OCI-LY1 (cell line): Measurements from ENCODE around the gene C6orf163.

Experiments
- EZH2 ChIP-seq: fragments of 200-600 bp; sonication (generic), shearing (Covaris generic); IDR thresholded peaks from 2 replicates; pipeline ENCODE4 v1.8.0; 2017; ENCODE audit warnings: borderline replicate concordance, mixed run types, mild to moderate bottlenecking, antibody characterized with exemption, low read length, moderate library complexity, mixed read lengths
- TF ChIP-seq, protein P1 (sequence below): fragments of 200-600 bp; sonication (generic), shearing (Covaris generic); IDR thresholded peaks from 2 replicates; pipeline ENCODE4 v1.5.1; 2017; ENCODE audit warnings: mild to moderate bottlenecking, antibody characterized with exemption, low read length, moderate library complexity, mixed read lengths

DNA sequence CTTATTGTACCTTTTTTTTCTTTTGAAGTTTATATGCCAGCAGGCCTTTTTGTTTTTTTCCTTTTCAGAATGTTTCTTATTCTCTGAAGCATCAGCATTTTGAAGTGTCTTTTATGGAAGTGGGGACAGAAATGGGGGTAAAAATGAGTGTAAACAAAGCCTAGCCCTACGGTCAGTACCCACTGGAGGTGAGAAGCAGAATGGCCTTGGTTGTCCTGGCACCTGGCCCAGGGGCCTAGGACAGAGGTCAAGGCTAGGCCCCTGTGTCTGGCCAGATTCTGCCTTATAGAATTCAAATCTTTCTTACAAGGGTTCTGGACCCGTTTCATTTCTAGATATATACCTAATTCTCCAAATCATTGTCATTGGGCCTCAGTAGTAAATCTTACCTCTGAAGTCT, 3.5 kb upstream of the C6orf163 start:
- TF ChIP-seq, protein P1, sequence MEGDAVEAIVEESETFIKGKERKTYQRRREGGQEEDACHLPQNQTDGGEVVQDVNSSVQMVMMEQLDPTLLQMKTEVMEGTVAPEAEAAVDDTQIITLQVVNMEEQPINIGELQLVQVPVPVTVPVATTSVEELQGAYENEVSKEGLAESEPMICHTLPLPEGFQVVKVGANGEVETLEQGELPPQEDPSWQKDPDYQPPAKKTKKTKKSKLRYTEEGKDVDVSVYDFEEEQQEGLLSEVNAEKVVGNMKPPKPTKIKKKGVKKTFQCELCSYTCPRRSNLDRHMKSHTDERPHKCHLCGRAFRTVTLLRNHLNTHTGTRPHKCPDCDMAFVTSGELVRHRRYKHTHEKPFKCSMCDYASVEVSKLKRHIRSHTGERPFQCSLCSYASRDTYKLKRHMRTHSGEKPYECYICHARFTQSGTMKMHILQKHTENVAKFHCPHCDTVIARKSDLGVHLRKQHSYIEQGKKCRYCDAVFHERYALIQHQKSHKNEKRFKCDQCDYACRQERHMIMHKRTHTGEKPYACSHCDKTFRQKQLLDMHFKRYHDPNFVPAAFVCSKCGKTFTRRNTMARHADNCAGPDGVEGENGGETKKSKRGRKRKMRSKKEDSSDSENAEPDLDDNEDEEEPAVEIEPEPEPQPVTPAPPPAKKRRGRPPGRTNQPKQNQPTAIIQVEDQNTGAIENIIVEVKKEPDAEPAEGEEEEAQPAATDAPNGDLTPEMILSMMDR: no peak
- TF ChIP-seq EZH2: no peak
